Fibroblast of skin of back (primary cell): ENCODE results near the gene FAM114A1.
A peak's percentile ranks its signal among the peaks of the same experiment; 100 is the strongest.
"Not testable (repeated sequence)": the region's sequence is repeated elsewhere in the genome, so short reads cannot be mapped to it uniquely, and the experiment has no call there.

ENCODE experiments used
- DNase-seq: peaks from one replicate; pipeline ENCODE4 v3.0.0-alpha.2; 2013

Gene FAM114A1

GRCh38 chr4:38904682-38905081 lies 37.1 kb downstream of the FAM114A1 start:
- DNase-seq: no peak

DNA sequence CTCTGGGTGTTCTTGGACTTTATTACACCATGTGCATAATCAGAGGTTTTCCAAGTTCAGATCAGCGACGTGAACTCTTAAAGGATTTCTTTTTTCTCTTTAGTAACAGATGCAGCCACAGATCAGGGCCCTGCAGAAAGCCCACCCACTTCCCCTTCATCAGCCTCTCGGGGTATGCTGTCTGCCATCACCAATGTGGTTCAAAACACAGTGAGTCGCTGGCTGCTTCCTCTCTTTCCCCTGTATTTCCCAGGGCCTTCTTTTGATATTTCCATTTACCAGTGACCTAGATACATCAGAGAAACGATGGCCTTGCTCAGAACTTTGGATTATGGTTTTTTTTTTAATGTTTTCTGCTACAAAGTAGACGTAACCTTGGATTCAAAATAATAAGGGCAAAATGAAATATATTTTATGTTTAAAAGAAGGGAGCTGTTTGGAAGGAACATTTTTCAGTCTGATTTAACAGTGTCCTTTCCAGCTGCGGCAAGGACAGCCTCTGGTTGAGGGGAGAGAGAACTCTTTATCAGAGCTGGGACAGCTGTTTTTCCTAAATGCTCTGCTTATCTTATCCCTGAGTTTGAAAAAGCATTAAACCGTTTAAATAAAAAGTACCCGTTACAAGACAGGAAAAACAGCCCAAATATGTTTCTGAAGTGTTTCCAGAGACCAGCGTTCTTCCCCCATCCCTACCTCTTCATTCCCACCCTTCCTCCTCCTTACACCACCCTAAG lies 38.2 kb downstream of the FAM114A1 start:
- no peak for DNase-seq

GRCh38 chr4:38907696-38908270 lies 40.2 kb downstream of the FAM114A1 start:
- DNase-seq: no peak

- no peak for DNase-seq
Measured at GRCh38 chr4:38909015-38909414, 41.4 kb downstream of the FAM114A1 start.

DNA sequence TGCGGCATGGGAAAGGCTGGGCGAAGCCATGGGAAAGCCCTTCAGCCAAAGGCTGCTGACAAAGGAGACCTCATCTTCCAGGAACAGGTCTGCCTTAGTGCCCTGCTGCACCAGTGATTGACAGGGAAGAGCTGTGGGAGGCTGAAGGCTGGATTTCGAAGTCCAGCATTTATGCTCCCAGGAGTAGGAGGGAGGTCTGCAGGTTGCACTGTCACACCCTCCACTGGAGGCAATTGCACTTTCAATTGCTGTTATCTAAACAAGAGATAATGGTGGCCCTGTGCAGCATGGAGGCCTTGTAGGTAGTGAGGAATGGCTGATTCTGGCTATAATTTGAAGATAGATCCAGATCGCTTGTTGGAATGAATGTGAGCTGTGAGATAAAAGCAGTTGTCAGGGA lies 43.7 kb downstream of the FAM114A1 start:
- no peak for DNase-seq

GRCh38 chr4:38914854-38915253 lies 47.2 kb downstream of the FAM114A1 start:
- no peak for DNase-seq

GRCh38 chr4:38916267-38916666 lies 48.7 kb downstream of the FAM114A1 start:
- DNase-seq: not testable (repeated sequence)

GRCh38 chr4:38917481-38918025 lies 49.9 kb downstream of the FAM114A1 start:
- DNase-seq: peak; percentile 89

GRCh38 chr4:38919494-38919893 lies 51.9 kb downstream of the FAM114A1 start:
- peak; percentile 17 for DNase-seq

GRCh38 chr4:38920186-38920585 lies 52.6 kb downstream of the FAM114A1 start:
- DNase-seq: peak; percentile 52

DNA sequence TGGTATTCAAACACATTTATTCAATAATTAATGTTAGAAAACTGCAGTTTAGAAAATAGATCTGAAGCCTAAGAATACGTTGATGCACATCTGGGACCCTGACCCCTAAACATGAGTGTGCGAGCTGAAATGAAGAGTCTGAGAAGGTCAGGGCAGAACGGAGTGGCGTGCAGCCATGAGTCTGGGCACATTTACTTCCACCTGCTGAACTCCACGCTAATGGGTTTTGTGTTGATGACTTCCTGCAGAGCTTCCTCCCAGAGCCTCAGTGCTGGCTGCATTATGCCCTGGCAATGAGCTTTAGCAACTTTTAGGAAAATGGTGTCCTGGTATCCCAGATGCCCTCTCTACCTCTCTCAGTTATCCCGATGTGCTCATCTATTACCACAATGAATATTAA lies 53.1 kb downstream of the FAM114A1 start:
- no peak for DNase-seq

DNA sequence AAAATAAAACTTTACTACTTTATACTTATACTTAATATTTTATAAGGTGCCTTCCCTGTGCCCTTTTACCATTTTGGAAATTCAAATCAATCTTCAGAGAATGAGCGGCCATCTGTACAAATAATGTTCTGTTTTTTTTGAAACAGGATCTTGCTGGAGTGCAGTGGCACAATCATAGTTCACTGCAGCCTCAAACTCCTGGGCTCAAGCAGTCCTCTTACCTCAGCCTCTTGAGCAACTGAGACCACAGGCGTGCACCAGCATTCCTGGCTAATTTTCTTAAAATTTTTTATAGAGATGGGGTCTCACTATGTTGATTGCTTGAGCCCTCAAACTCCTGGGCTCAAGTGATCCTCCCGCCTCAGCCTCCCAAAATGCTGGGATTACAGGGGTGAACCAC lies 53.5 kb downstream of the FAM114A1 start:
- DNase-seq: no peak

DNA sequence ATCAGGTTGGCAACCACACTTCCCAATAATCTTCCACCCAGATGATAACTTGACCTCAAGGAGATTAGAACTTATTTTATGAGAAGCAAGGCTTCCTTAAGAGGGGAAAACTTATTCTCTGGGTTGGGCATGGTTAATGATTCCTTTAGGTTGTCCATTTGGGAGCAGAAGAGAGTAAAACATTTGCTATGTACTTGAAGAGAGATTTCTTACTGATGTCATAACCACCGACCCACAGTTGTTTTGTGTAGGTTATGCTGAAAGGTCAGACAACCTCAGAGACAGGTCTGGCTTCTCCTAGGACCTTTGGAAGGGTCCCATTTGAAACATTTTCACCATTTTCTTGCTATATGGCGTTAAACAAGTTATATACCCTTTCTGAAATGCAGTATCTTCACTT lies 56.1 kb downstream of the FAM114A1 start:
- DNase-seq: no peak

DNA sequence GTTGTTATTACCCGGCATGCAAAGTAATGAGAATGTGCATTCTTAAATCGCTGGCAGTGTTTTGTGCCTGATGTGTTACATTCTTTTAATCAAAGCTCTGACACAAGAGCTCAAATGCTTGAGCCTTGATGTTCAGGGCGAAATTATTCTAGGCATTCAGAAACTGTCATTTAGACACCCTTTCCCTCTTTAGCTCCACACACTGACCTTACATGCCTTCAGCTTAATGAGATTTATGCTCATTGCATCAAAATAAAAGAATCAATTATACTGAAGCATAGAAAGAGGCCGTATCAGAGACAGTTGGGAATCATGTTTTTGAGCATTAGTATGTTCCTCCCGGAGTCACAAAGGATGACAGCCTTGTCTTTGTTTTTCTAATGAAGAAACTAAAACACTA lies 56.7 kb downstream of the FAM114A1 start:
- DNase-seq: no peak

DNA sequence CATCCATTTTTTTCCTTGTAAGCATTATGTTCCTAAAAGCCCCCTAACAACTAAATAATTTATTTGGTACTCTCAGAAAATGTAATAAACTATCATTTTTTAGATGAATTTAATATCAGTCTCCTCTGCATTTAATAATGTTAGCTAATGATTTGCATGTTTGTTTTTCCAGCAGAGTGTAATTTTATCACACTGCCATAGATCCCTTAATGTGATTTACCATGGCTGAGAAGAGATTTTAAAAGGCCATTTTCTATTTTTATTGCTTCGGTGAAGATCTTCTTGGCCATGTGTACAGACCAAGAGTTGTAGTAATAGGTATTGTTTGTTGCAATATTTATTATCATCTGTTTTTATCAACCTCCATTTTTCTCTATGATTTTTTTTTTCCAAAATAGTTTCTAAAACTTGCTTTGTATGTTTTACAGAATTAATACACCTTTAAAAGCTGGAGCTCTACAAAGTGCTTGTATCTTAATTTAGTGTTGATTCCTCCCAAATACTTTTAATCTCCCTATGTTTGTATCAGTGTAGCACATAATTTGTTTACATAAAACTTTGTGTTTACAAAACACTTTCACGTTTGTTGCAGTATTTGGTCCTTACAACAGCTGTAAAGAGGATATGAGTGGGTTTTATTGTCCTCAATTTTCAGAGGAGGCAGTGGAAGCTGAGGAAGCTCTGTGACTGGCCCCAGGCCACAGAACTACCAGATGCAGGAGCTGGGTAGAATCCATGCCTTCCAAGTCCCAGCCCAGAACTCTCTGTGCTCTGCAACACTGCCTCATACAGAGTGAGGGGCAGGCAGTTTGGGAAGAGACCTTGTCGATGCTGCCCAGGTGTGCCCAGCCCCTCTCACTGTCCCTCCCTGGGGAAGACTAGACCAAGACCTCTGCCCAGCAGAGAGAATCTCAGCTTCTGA lies 58.1 kb downstream of the FAM114A1 start:
- no peak for DNase-seq

DNA sequence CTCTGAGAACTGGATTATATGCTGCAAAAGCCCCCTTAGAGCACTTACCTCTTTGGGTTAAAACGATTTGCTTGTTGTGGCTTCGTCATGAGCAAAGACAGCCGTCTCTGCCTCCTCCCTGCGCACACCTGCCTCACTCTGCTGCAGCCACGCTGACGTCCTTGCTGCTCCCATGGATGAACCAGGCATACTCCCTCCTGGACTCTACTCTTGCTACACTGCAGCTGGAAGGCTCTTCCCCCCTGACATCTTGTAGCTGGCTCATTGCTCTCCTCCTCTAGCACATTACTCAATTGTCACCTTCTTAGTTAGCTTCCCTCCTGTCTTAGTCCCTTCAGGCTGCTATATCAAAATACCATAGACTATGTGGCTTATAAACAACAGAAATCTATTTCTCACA lies 59.3 kb downstream of the FAM114A1 start:
- DNase-seq: no peak

DNA sequence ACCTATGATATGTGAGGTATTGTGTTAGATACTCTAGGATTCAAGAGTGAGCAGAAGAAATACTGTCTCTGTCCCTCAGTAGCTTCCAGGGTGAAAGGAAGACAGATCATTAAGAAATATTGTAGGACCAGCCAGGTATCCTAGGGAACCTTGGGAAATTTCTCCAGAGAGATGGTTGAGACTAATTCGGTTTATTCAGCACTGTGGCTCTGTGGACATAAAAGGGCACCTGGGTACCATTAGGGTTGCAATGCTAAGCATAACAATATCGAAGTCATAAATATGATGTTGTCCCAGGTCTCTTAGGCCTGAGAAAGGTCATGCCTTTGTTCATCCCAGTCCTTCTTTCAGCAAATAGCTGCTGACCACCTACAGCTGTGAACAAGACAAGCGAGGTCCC lies 61.0 kb downstream of the FAM114A1 start:
- DNase-seq: no peak

GRCh38 chr4:38928974-38929373 lies 61.4 kb downstream of the FAM114A1 start:
- DNase-seq: no peak

GRCh38 chr4:38930204-38930603 lies 62.6 kb downstream of the FAM114A1 start:
- DNase-seq: no peak

GRCh38 chr4:38930707-38931106 lies 63.1 kb downstream of the FAM114A1 start:
- no peak for DNase-seq

DNA sequence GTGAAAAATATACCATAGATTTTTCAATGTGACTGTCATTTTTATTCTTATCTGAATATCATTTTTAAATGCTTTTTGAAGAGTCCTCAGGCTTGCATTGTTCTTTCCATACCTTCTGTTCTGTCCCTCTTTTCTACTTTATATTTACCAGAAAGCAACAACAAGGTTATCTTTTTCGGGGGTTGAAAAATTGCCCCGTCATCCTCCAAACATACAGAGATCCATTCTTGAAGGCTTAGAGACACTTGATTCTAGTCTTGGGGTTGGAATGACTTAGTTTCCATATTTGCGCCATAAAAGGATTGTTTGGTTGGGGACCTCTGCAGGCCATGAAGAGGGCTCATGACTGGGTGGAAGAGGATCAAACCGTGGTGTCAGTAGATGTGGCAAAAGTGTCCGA lies 63.5 kb downstream of the FAM114A1 start:
- no peak for DNase-seq

DNA sequence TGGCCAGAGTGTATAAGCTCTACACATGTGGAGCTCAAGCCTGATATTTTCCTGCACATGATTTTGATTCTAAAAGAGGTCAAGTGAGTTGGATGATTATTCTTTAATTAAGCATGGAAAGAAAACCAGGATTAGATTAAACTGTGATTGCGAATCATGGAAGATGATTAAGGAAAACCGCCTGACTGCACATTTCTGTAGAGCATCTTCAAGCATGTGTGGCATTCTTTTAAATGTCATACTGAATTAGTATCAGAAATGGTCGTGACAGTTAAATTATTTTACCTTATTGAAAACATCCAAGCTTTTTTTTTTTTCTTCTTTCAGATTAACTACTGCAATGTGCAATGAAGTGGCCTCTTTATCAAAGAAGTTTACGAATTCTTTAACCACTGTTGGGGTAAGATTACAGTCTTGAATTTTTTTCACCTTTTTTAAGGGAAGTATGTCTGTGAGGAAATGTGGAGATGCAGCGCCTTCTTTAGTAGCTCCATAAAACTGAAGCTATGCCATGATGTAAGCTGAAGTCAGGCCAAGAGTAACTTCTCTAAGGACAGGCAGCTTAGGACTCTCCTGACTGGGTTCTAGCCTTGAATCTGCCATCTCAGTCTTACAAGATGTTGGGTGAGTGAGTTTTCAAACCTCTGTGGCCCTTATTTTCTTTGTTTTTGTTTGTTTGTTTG lies 67.9 kb downstream of the FAM114A1 start:
- no peak for DNase-seq

DNA sequence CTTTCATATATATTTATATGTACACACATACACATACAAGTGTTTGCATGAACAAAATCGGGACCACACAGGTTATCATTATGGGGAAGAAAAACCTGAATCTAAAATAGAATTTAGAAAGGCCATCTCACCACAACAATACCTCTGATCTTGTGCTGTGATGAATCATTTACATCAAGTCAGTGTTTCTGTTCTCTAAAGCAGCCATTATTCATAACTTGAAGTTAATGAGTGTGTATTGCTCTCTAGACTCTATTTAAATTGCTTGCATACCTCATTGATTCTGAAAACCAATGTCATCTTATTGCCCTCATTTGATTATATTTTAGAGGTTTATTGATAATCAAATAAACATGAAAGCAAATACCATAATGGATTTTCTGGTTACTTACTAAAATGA lies 71.6 kb downstream of the FAM114A1 start:
- DNase-seq: no peak
